Measurements from ENCODE around the gene ZBTB25. TPM values are rescaled to one million over a fixed set of nuclear protein-coding genes. Genes with fewer than 3 reads are reported as not detected.

ZBTB25 gene
- total RNA-seq, 4 donors from 2014 or later: 6.9 to 13.7 (median 10.4) TPM

- peak overlapping the region in 1 of 4 donors; percentile 38 for H3K27ac ChIP-seq
- ATAC-seq (no peak), DNase-seq (no peak)
- in situ Hi-C loops (cut with MboI; ENCODE audit: low sequenced_read_pairs in 4 of 4): no loop called here
- intact Hi-C loops (cut with DNase I; ENCODE audit: low total_unique reads): no loop called here
- H3K4me3 ChIP-seq: no peak overlapping the region
- H3K9me3 ChIP-seq: no peaks in the 10 kb centered on the region
- no peaks in the 10 kb centered on the region for H3K27me3 ChIP-seq
- H3K4me1 ChIP-seq: peaks cover 20 to 30% of the 10 kb centered on the region in 2 donors
- peaks cover 0 to 14% of the 10 kb centered on the region in 2 donors for H3K36me3 ChIP-seq
- TF ChIP-seq CTCF (IDR thresholded peaks at IDR 0.05 in 4 of 5, conservative IDR thresholded peaks at IDR 0.05 in 1 of 5): no peak
- no peak for TF ChIP-seq POLR2A (IDR thresholded peaks at IDR 0.05)
Measured at GRCh38 chr14:64493455-64493854, 10.2 kb downstream of the ZBTB25 start.

GRCh38 chr14:64491637-64492036, 12.0 kb downstream of the ZBTB25 start:
- TF ChIP-seq CTCF (IDR thresholded peaks at IDR 0.05 in 4 of 5, conservative IDR thresholded peaks at IDR 0.05 in 1 of 5): no peak
- no peak for TF ChIP-seq POLR2A (IDR thresholded peaks at IDR 0.05)
- Histone ChIP-seq H3K4me3 (no peak overlapping the region), H3K9me3 (no peaks in the 10 kb centered on the region), H3K27ac (no peak overlapping the region), H3K4me1 (peaks cover 10 to 15% of the 10 kb centered on the region in 2 donors), H3K27me3 (no peaks in the 10 kb centered on the region), H3K36me3 (peaks cover 0 to 30% of the 10 kb centered on the region in 2 donors)
- DNase-seq (no peak), ATAC-seq (peak; percentile 38 to 50)
- in situ Hi-C loops (cut with MboI; ENCODE audit: low sequenced_read_pairs in 4 of 4): no loop called here
- intact Hi-C loops (cut with DNase I; ENCODE audit: low total_unique reads): no loop called here

- ATAC-seq: no peak
- no peak overlapping the region for H3K4me3 ChIP-seq
- H3K27me3 ChIP-seq: no peaks in the 10 kb centered on the region
- H3K4me1 ChIP-seq: peaks cover 10 to 14% of the 10 kb centered on the region in 2 donors
- in situ Hi-C loops (cut with MboI; ENCODE audit: low sequenced_read_pairs in 4 of 4): no loop called here
- DNase-seq: no peak
- intact Hi-C loops (cut with DNase I; ENCODE audit: low total_unique reads): no loop called here
- H3K36me3 ChIP-seq: peaks cover 0 to 40% of the 10 kb centered on the region in 2 donors
- TF ChIP-seq POLR2A (IDR thresholded peaks at IDR 0.05) (no peak), CTCF (IDR thresholded peaks at IDR 0.05 in 4 of 5, conservative IDR thresholded peaks at IDR 0.05 in 1 of 5) (no peak)
- H3K27ac ChIP-seq: no peak overlapping the region
- no peaks in the 10 kb centered on the region for H3K9me3 ChIP-seq
Measured at GRCh38 chr14:64488590-64489099, 15.0 kb downstream of the ZBTB25 start.

GRCh38 chr14:64478634-64479250, 24.9 kb downstream of the ZBTB25 start:
- Histone ChIP-seq H3K27me3 (no peaks in the 10 kb centered on the region), H3K4me3 (no peak overlapping the region), H3K9me3 (no peaks in the 10 kb centered on the region), H3K4me1 (peaks cover 3 to 4% of the 10 kb centered on the region in 2 donors), H3K27ac (no peak overlapping the region), H3K36me3 (no peaks in the 10 kb centered on the region)
- in situ Hi-C loops (cut with MboI; ENCODE audit: low sequenced_read_pairs in 4 of 4): loop anchor here in 1 of 4 donors (10.0 kb wide), 1 partner anchor 134 kb away; no protein-coding TSS in a partner anchor
- intact Hi-C loops (cut with DNase I; ENCODE audit: low total_unique reads): loop anchor here (5.0 to 10.0 kb wide), 2 partner anchors 46 to 134 kb away; no protein-coding TSS in a partner anchor
- no peak for DNase-seq
- TF ChIP-seq CTCF (IDR thresholded peaks at IDR 0.05 in 4 of 5, conservative IDR thresholded peaks at IDR 0.05 in 1 of 5) (peak in 3 of 5 experiments; percentile 12 to 38 (median 13)), POLR2A (IDR thresholded peaks at IDR 0.05) (no peak)
- no peak for ATAC-seq
